ENCODE results near the gene LSM3. TPM values are rescaled to one million over a fixed set of nuclear protein-coding genes. Genes with fewer than 3 reads are reported as not detected.

Gene LSM3
- total and polyA plus RNA-seq, 4 donors = 6.4 to 10.3 (median 9.9) TPM

DNA sequence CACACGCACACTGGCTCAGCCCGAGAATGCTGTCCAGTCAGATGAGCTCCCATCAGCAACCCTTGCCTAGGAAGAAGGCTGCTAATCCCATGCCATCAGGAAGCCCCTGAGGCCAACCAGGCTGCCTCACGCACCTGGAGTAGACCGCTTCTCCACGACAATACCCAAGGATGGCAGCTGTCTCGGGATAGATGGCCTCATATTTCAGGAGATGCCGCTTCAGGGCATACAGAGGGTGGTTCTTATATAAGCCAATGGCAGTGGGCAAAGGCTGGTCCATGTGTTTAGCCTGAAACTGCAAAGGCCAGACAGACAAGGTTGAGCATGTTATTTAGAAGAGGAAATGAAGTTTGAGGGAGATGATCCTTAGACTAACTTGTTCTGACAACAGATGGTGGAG is 22.4 kb upstream of the LSM3 start:
- TF ChIP-seq, protein P1, sequence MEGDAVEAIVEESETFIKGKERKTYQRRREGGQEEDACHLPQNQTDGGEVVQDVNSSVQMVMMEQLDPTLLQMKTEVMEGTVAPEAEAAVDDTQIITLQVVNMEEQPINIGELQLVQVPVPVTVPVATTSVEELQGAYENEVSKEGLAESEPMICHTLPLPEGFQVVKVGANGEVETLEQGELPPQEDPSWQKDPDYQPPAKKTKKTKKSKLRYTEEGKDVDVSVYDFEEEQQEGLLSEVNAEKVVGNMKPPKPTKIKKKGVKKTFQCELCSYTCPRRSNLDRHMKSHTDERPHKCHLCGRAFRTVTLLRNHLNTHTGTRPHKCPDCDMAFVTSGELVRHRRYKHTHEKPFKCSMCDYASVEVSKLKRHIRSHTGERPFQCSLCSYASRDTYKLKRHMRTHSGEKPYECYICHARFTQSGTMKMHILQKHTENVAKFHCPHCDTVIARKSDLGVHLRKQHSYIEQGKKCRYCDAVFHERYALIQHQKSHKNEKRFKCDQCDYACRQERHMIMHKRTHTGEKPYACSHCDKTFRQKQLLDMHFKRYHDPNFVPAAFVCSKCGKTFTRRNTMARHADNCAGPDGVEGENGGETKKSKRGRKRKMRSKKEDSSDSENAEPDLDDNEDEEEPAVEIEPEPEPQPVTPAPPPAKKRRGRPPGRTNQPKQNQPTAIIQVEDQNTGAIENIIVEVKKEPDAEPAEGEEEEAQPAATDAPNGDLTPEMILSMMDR (IDR thresholded peaks at IDR 0.05; ENCODE audit: control extremely low read depth, extremely low read depth) = no peak
- Histone ChIP-seq H3K27ac (ENCODE audit: low read depth in 1 of 2, low read length in 1 of 2) (no peak overlapping the region), H3K27me3 (ENCODE audit: control insufficient read depth in 3 of 3, insufficient read depth in 3 of 3, low read length in 2 of 3) (no peaks in the 10 kb centered on the region), H3K9me3 (ENCODE audit: control insufficient read depth in 4 of 4, insufficient read depth in 3 of 4, low read length in 3 of 4) (no peaks in the 10 kb centered on the region), H3K9ac (ENCODE audit: insufficient read depth in 1 of 2, low read length in 2 of 2) (no peak overlapping the region), H3K4me1 (ENCODE audit: control insufficient read depth in 5 of 5, insufficient read depth in 5 of 5, low read length in 5 of 5) (no peaks in the 10 kb centered on the region), H3K36me3 (ENCODE audit: control insufficient read depth in 4 of 4, insufficient read depth in 4 of 4, low read length in 4 of 4) (peaks cover 44 to 55% (median 49%) of the 10 kb centered on the region in 4 donors), H3K4me3 (no peak overlapping the region)
- DNase-seq = no peak
- WGBS, 2 donors = 97 to 98% methylated on average over 7 of the region's 7 CpGs
- ATAC-seq (ENCODE audit: insufficient read depth, low FRiP score) = no peak

DNA sequence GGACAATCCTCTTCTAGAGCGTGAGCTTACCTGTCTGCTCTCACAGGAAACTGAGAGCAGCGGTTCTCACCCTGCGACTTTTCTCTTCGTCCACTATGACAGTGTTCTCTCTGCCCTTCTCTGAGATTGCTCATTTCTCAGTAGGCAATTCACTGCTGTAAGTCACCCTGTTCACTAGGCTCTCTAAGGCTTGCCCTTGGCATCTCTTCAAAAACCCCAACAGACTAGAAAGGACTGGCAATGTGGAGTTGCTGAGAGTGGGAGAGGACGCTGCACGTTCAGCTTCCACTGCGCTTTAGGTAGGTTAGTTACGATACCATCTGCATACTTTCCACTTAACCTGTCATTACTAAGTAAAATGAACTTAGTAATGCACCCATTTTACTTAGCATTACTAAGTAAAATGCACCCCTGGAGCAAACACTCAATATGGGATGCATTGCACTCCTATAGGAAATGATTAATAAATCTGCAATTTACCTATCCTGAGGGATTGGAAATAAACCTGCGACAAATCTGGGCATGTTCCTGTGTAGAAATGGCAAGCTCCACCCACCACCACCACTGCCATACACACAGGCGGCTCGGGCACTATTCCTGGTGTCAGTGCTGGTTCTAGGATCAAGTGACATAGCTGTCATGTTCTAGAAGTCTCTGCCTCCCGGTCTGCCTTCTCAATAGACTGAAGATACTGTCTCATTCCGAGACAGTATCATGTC is 21.6 kb upstream of the LSM3 start:
- WGBS, 2 donors = 96% methylated on average over 13 of the region's 13 CpGs
- H3K36me3 ChIP-seq (ENCODE audit: control insufficient read depth in 4 of 4, insufficient read depth in 4 of 4, low read length in 4 of 4) = peaks cover 44 to 57% (median 54%) of the 10 kb centered on the region in 4 donors
- TF ChIP-seq, protein P1 (IDR thresholded peaks at IDR 0.05; ENCODE audit: control extremely low read depth, extremely low read depth) = no peak

DNA sequence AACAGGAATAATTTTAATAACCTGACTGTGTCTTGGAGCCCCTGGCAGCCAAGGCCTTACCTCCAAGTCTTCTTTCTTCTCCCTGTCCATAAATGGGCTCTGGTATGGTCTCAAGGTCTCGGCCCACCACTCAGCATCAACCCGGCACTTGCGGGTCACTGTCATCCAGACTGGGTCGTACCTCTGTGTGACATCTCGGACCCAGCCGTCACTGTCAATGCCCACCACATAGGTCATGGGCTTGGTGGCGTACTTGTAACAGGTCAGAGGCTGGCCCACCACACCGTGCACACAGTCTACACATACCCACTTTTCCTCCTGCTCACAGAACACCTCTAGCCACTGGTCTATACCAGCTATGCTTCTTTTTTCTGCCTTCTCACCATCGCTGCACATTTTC is 20.7 kb upstream of the LSM3 start:
- TF ChIP-seq, protein P1 (IDR thresholded peaks at IDR 0.05; ENCODE audit: control extremely low read depth, extremely low read depth) = no peak
- peaks cover 49 to 63% (median 56%) of the 10 kb centered on the region in 4 donors for H3K36me3 ChIP-seq (ENCODE audit: control insufficient read depth in 4 of 4, insufficient read depth in 4 of 4, low read length in 4 of 4)
- WGBS, 2 donors = 93 to 99% methylated on average over 9 of the region's 9 CpGs
- no peak for ATAC-seq (ENCODE audit: insufficient read depth, low FRiP score)
- H3K4me1 ChIP-seq (ENCODE audit: control insufficient read depth in 5 of 5, insufficient read depth in 5 of 5, low read length in 5 of 5) = no peaks in the 10 kb centered on the region
- no peak overlapping the region for H3K9ac ChIP-seq (ENCODE audit: insufficient read depth in 1 of 2, low read length in 2 of 2)
- no peak for DNase-seq
- H3K9me3 ChIP-seq (ENCODE audit: control insufficient read depth in 4 of 4, insufficient read depth in 3 of 4, low read length in 3 of 4) = peaks cover 0 to 12% (median 2%) of the 10 kb centered on the region in 4 donors
- H3K27me3 ChIP-seq (ENCODE audit: control insufficient read depth in 3 of 3, insufficient read depth in 3 of 3, low read length in 2 of 3) = no peaks in the 10 kb centered on the region
- H3K27ac ChIP-seq (ENCODE audit: low read depth in 1 of 2, low read length in 1 of 2) = no peak overlapping the region
- H3K4me3 ChIP-seq = no peak overlapping the region

More for the DNA sequence above, 21.6 kb upstream of the LSM3 start:
- H3K9me3 ChIP-seq (ENCODE audit: control insufficient read depth in 4 of 4, insufficient read depth in 3 of 4, low read length in 3 of 4) = peaks cover 0 to 6% (median under 1%) of the 10 kb centered on the region in 4 donors
- no peaks in the 10 kb centered on the region for H3K4me1 ChIP-seq (ENCODE audit: control insufficient read depth in 5 of 5, insufficient read depth in 5 of 5, low read length in 5 of 5)
- DNase-seq (no peak), ATAC-seq (ENCODE audit: insufficient read depth, low FRiP score) (no peak)
- H3K9ac ChIP-seq (ENCODE audit: insufficient read depth in 1 of 2, low read length in 2 of 2) = no peak overlapping the region
- no peak overlapping the region for H3K27ac ChIP-seq (ENCODE audit: low read depth in 1 of 2, low read length in 1 of 2)
- no peaks in the 10 kb centered on the region for H3K27me3 ChIP-seq (ENCODE audit: control insufficient read depth in 3 of 3, insufficient read depth in 3 of 3, low read length in 2 of 3)
- H3K4me3 ChIP-seq = no peak overlapping the region

Data from lung (tissue), 12 donors.